ENCODE data around the gene MARCKSL1. TPM values are rescaled to one million over a fixed set of nuclear protein-coding genes. Genes with fewer than 3 reads are reported as not detected.
A peak's percentile ranks its signal among the peaks of the same experiment; 100 is the strongest.

The MARCKSL1 gene
- total and polyA plus RNA-seq, 2 of the 13 experiments (the other 11 are each of a cell fraction or from before 2014, with no cell fraction given) = 81.9 to 155 TPM

DNA sequence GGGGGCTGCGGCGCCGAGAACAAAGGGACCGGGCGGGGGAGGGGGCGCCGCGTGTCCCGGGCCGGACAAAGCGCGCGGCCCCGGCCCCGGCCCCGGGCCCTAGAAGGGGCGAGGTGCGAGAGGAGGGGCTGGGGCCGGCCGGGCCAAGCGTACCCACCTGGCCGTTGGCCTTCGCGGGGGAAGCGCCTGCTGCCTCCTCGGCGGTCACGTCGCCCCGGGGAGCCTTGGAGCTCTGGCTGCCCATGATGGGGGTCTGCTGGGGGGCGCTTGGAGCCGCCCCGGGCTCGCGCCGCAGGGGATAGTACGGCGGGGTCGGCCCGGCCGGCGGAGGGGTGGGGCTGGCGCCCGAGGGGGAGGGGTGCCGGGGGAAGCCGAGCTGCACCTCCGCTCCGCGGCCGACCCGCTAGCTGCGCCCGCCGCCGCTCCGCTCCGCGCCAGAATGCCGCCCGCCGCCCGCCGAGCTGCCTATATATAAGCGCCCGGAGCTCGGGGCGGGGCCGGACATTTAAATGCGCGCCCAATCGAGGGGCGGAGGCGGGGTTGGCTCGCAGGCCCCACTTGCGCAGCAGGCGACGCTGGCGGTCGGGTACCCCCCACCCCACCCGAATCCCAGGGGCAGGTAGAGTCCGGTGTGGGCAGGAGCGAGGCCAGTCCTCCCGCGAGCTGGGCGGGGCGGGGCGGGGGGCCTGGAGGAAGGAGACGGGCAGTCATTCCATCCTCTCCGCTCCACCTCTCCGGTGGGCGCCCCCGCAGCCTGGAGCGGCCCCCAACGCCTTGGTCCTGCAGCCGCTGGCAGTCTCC is at the start of gene MARCKSL1 (continued):
- TF ChIP-seq CAMTA2 (CRISPR knock-in tag; IDR thresholded peaks at IDR 0.05; ENCODE audit: borderline replicate concordance) (0 out of 2 replicates have a peak, but pooled peaks have one; percentile 18), MATR3 (CRISPR knock-in tag; IDR thresholded peaks at IDR 0.05) (no peak), KLF16 (CRISPR knock-in tag; IDR thresholded peaks at IDR 0.05) (peak in 1 of 2 experiments; percentile 53; a peak in 1 of 4 replicates), ZNF737 (CRISPR knock-in tag; IDR thresholded peaks at IDR 0.05; ENCODE audit: borderline replicate concordance) (no peak), ATM (IDR thresholded peaks at IDR 0.05; ENCODE audit: borderline replicate concordance) (no peak), ATF1 (CRISPR knock-in tag; IDR thresholded peaks at IDR 0.05) (no peak), ZNF337 (CRISPR knock-in tag; IDR thresholded peaks at IDR 0.05; ENCODE audit: borderline replicate concordance, low read depth) (no peak), IRX3 (CRISPR knock-in tag; IDR thresholded peaks at IDR 0.05; ENCODE audit: borderline replicate concordance, low read depth) (no peak), ZNF674 (CRISPR knock-in tag; IDR thresholded peaks at IDR 0.05; ENCODE audit: low read depth) (no peak), MAZ (IDR thresholded peaks at IDR 0.05; ENCODE audit: borderline replicate concordance, low read depth, low read length) (peak; percentile 54; the same call in 1 of the 2 replicates), MAZ (CRISPR knock-in tag; IDR thresholded peaks at IDR 0.05; ENCODE audit: low read depth) (peak; percentile 52), SCMH1 (CRISPR knock-in tag; IDR thresholded peaks at IDR 0.05; ENCODE audit: borderline replicate concordance) (no peak), ZNF180 (CRISPR knock-in tag; IDR thresholded peaks at IDR 0.05; ENCODE audit: borderline replicate concordance, low read depth) (no peak), REXO4 (CRISPR knock-in tag; IDR thresholded peaks at IDR 0.05; ENCODE audit: borderline replicate concordance) (no peak), GFI1 (CRISPR knock-in tag; IDR thresholded peaks at IDR 0.05; ENCODE audit: borderline replicate concordance) (no peak)
- TF ChIP-seq, protein P1, sequence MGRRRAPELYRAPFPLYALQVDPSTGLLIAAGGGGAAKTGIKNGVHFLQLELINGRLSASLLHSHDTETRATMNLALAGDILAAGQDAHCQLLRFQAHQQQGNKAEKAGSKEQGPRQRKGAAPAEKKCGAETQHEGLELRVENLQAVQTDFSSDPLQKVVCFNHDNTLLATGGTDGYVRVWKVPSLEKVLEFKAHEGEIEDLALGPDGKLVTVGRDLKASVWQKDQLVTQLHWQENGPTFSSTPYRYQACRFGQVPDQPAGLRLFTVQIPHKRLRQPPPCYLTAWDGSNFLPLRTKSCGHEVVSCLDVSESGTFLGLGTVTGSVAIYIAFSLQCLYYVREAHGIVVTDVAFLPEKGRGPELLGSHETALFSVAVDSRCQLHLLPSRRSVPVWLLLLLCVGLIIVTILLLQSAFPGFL (CRISPR knock-in tag; IDR thresholded peaks at IDR 0.05) = no peak
- TF ChIP-seq, protein P2, sequence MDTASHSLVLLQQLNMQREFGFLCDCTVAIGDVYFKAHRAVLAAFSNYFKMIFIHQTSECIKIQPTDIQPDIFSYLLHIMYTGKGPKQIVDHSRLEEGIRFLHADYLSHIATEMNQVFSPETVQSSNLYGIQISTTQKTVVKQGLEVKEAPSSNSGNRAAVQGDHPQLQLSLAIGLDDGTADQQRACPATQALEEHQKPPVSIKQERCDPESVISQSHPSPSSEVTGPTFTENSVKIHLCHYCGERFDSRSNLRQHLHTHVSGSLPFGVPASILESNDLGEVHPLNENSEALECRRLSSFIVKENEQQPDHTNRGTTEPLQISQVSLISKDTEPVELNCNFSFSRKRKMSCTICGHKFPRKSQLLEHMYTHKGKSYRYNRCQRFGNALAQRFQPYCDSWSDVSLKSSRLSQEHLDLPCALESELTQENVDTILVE (CRISPR knock-in tag; IDR thresholded peaks at IDR 0.05) = 0 out of 2 replicates have a peak, but pooled peaks have one; percentile 41
- TF ChIP-seq, protein P3, sequence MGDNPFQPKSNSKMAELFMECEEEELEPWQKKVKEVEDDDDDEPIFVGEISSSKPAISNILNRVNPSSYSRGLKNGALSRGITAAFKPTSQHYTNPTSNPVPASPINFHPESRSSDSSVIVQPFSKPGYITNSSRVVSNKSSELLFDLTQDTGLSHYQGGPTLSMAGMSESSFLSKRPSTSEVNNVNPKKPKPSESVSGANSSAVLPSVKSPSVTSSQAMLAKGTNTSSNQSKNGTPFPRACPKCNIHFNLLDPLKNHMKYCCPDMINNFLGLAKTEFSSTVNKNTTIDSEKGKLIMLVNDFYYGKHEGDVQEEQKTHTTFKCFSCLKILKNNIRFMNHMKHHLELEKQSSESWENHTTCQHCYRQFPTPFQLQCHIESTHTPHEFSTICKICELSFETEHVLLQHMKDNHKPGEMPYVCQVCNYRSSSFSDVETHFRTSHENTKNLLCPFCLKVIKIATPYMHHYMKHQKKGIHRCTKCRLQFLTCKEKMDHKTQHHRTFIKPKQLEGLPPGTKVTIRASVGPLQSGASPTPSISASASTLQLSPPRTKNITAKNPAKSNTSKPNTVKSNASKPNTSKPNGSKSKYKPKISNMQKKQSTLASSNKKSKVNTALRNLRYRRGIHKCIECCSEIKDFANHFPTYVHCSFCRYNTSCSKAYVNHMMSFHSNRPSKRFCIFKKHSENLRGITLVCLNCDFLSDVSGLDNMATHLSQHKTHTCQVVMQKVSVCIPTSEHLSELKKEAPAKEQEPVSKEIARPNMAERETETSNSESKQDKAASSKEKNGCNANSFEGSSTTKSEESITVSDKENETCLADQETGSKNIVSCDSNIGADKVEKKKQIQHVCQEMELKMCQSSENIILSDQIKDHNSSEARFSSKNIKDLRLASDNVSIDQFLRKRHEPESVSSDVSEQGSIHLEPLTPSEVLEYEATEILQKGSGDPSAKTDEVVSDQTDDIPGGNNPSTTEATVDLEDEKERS (CRISPR knock-in tag; IDR thresholded peaks at IDR 0.05) = no peak
- TF ChIP-seq, protein P4, sequence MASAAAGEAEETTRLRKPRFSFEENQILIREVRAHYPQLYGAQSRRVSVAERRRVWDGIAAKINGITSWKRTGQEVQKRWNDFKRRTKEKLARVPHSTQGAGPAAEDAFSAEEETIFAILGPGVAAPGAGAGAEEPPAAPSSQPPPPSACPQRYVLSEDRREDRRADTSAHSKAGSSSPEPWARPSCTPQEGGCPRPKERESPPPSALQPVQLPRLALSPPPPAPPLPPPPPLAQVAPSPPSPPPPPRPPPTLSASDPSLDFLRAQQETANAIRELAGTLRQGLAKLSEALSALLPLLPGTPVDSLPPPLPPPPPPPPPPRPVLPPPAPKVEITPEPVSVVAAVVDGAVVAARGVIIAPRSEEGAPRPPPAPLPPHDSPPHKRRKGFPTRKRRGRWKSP (CRISPR knock-in tag; IDR thresholded peaks at IDR 0.05) = peak; percentile 53; the same call in 1 of the 2 replicates

Data from HepG2 (cell line).